ENCODE measurements around the gene TTC7B. TPM values are rescaled to one million over a fixed set of nuclear protein-coding genes. Genes with fewer than 3 reads are reported as not detected.

The TTC7B gene
- total and polyA plus RNA-seq, 2 experiments from 2014 or later: 7.9 to 28.6 TPM

- peaks cover 7% of the 10 kb centered on the region; the same call in 1 of the 2 replicates for H3K9me2 ChIP-seq (ENCODE audit: insufficient read depth)
- no peaks in the 10 kb centered on the region; the same call in 1 of the 2 replicates for H3F3A ChIP-seq (replicated peaks; ENCODE audit: low read depth)
- no peaks in the 10 kb centered on the region for H3K36me3 ChIP-seq (ENCODE audit: insufficient read depth)
- H3K4me1 Mint-ChIP-seq: peaks cover 52% of the 10 kb centered on the region
- H3K27me3 ChIP-seq (ENCODE audit: insufficient read depth): no peaks in the 10 kb centered on the region
- no peak for DNase-seq (ENCODE audit: low spot score)
- H3K4me2 ChIP-seq: no peak overlapping the region
- H3K79me2 ChIP-seq (replicated peaks; ENCODE audit: insufficient read depth): no peaks in the 10 kb centered on the region
- no peak overlapping the region for H3K27ac Mint-ChIP-seq
- H3K4me3 ChIP-seq: no peak overlapping the region
- peaks cover 2% of the 10 kb centered on the region; the same call in 1 of the 3 replicates for H3K36me3 Mint-ChIP-seq (ENCODE audit: low read depth)
- no peaks in the 10 kb centered on the region for H3K27me3 Mint-ChIP-seq (ENCODE audit: insufficient read depth, low read depth, poor library complexity)
- TF ChIP-seq CREB1 (CRISPR knock-in tag; IDR thresholded peaks at IDR 0.05; ENCODE audit: low read depth) (no peak), ZNF114 (CRISPR knock-in tag; IDR thresholded peaks at IDR 0.05) (no peak), ZNF331 (CRISPR knock-in tag; IDR thresholded peaks at IDR 0.05; ENCODE audit: low read depth) (no peak), EZH2 (IDR thresholded peaks at IDR 0.05; ENCODE audit: low read depth, unreplicated experiment) (no peak), CTCF (conservative IDR thresholded peaks at IDR 0.05; ENCODE audit: low read depth in 2 of 2) (no peak), EZH2phosphoT487 (IDR thresholded peaks at IDR 0.05; ENCODE audit: unreplicated experiment) (no peak), NANOG (IDR thresholded peaks at IDR 0.05; ENCODE audit: borderline replicate concordance) (no peak), REST (IDR thresholded peaks at IDR 0.05; ENCODE audit: unreplicated experiment) (no peak), ZNF462 (CRISPR knock-in tag; IDR thresholded peaks at IDR 0.05) (no peak)
- no peak overlapping the region for H3K4me3 Mint-ChIP-seq
- peaks cover 27% of the 10 kb centered on the region for H3K4me1 ChIP-seq (ENCODE audit: insufficient read depth)
- H3K27ac ChIP-seq (ENCODE audit: low read depth): no peak overlapping the region
- H3K9me3 Mint-ChIP-seq: no peaks in the 10 kb centered on the region
- ATAC-seq: no peak
- H2AFZ ChIP-seq: no peak overlapping the region
- no peaks in the 10 kb centered on the region for H4K20me1 ChIP-seq (replicated peaks; ENCODE audit: insufficient read depth)
Measured at GRCh38 chr14:90644882-90645281, 171.3 kb downstream of the TTC7B start.

All from GM23338 (cell line).